ELR (cell line): ENCODE measurements around the gene C3orf70.

Experiments
- DNase-seq: peaks from one replicate; pipeline ENCODE4 v3.0.0-alpha.2; 2015; ENCODE audit warnings: low read depth

C3orf70 gene, protein sequence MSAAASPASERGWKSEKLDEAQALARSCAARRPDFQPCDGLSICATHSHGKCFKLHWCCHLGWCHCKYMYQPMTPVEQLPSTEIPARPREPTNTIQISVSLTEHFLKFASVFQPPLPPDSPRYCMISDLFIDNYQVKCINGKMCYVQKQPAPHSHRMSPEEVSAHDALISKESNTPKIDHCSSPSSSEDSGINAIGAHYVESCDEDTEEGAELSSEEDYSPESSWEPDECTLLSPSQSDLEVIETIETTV

DNA sequence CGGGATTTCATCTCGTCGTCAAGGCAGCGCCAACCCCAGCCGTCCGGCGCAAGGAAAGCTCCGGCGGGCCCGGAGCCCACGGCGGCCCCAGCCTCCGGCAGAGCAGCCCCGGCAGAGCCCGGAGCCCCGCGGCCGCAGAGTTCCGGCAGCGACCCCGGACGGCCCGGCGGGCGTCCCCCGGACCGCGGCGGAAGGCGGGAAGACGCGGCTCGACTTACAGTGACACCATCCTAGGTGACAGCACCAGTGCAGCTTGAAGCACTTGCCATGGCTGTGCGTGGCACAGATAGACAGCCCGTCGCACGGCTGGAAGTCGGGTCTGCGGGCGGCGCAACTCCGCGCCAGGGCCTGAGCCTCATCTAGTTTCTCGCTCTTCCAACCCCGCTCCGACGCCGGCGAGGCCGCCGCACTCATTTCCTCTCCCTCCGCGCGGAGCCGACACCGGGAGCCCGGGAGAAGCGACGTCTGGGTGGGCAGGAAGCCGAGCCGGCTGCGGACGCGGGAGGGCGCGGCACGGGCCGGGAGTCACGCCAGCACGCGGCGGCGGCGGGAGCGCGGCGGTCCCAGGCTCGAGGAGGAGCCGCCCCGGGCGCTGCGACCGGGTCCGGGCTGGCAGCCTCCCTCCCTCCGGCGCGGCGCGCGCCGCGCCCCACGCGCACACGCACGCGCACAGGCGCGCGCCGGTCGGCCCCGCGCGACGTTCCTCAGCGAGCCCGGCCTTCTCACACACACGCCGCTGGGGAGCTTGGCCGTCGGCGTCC lies at the start of gene C3orf70:
TSS of gene C3orf70 (minus strand) at position 651 of the 761 bp plus-strand sequence. CDS start at position 414, 237 bp downstream.
- peak; percentile 51 for DNase-seq

DNA sequence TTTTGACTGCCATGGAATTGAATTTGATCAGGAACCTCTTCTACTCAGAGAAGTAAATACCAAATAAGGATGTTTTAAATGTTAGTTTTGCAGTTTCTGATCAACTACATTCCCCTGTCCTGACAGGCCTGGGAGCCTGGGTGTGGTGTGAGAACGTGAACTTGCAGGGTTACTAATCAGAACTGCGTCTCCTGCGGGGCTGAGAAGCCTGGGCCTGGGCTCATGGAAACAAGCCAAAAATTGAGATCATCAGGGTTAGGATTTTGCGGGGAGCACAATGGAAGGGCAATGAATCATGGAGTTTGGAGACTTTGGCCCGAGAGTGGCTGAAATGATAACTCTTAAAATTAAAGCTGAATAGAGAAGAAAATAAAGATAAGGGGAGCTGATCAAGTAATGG lies 47.8 kb upstream of the C3orf70 start:
- peak; percentile 90 for DNase-seq

DNA sequence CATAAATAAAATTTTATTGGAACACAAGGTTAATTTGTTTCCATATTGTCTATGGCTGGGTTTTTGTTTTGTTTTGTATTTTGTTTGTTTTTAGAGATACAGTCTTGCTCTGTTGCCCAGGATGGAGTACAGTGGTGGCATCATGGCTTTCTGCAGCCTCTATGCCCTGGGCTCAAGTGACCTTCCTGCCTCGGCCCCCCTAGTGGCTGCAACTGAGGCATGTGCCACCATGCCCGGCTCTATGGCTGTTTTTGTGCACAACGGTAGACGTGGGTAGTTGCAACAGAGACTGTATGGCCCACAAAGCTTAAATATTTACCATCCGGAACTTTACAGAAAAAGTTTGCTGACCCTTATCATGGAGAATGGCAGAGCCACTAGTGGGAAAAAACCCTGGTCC lies 46.8 kb upstream of the C3orf70 start:
- DNase-seq = no peak

DNA sequence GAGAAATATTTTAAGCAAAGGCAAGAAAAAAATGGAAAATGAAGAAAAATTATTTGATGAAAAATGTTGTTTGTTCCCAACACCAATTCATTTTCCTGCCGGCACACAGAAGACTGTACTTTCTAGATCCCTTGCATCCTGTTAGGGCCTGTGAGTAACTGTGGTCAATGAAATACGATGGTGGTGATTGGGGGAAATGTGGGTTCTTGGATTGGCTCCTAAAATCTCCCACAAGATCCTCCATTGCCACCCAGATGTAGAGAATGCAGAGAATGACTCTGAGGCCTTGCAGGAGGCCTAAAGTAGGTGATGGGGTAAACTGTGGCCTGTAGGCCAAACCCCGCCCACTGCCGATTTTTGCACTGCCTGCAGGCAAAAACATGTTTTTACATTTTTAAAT lies 46.3 kb upstream of the C3orf70 start:
- DNase-seq = no peak

DNA sequence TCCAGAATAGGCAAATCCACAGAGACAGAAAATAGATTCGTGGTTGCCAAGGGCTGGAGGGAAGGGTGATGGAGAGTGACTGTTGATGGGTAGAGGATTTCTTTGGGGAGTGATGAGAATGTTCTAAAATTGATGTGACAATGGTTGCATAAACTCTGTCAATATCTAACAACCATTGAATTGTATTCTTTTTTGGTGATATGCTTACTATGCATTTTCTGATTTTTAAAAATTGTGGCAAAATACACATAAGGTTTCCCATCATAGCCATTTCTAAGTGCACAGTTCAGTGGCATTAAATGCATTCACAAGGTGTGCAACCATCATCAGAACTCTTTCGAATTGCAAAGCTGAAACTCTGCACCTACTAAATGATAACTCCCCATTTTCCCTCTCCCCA lies 44.2 kb upstream of the C3orf70 start:
- no peak for DNase-seq

DNA sequence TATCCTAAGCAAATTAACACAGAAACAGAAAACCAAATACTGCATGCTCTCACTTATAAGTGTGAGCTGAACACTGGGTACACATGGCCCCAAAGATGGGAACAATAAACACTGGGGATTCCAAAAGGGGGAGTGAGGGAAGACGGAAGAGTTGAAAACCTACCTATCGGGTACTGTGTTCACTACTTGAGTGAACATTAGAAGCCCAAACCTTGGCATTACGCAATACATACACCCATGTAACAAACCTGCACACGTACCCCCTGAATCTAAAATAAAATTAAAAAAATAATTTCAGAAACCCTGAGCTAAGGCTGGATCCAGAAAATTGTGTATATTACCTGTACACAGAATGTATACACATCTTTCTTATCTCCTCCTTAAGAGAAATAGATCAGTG lies 42.8 kb upstream of the C3orf70 start:
- DNase-seq = no peak

DNA sequence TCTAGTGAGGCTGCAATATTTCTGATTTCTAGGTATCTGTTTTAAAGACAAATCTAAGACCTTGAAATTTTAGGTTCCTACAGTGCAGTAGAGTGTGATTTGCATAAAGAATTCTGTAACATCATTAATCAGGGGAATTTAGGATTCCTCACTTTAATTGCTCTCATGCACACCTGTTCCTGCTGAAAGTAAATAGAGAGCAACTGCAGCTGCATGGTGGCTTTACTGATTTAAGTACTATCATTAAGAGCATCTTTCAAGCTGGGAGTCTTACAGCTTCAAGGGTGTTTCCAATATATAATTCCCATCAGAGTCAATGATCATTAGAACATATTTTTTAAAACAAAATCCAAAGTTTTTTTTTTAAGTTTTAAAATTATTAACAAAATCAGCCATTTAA lies 36.0 kb upstream of the C3orf70 start:
- no peak for DNase-seq

DNA sequence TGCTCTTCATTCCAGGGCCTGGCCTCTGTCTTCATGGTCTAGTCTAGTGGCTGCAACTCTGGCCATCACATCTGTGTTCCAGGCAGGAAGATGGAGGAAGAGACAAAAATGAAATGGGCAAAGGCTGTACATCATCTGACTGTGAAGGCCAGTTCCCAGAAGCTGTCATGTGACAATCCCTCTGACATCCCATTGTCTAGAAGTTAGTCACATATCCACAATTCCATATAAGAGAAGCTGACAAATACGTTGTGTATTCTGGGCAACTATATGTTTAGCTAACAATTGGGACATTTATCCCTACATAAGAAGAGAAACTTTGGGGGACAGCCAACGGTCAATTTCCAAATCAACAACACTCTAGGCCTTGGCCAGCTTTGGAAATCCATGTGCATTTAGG lies 34.5 kb upstream of the C3orf70 start:
- DNase-seq = no peak

DNA sequence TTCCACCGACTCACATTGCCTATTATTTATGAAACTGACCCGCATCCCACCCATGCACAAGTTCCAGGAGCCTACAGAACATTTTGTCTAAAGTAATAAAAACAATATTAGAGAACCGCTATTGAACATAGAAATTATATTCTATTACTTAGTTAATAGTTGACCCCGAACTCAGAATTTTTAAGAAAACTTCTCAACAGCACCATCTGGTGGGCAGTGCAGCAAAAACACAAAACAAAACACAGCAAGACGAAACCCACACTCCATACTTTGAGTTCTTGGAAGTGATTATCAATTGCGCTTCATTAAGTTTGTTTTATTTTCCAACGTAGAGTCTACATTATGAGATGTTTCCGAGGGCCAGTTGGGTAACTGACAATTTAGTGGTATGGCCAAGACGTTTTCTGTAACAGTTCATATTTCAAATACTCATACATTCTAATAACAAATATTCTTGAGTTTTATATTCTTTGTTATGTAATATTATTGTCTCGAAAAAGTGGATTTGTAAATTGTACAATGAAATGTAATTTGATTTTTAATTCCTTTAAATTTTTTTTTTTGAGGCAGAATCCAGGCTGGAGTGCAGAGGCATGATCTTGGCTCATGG lies 24.0 kb upstream of the C3orf70 start:
- DNase-seq = peak; percentile 56

DNA sequence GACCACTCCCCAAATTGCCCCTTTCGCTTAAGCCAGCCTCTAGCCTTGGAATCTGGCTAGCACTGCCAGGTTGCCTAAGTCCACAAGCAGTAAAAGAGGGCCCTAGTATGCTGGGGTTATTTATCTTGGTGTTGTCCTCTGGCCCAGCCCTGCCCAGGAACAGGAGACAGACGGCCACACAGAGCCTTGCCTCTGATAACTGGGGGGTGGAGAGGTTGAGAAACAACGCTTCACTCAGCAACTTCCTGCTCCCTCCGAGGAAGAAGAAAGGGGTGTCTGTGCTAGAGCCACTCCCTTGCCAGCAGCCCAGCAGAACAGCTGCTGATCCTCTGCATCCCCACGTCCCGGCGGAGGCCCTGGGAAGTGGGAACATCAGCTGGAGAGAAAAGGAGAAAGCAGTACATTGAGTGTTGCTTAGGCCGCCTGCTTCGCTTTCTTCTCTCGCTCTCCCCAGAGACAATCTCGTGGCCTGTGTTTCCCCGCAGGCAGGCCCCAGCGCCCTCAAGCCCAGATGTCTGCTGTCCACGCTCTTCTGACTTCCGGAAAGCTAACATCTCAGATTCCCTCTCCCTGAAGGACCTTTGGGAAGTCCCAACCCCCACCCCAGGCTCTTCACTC lies 22.6 kb upstream of the C3orf70 start:
- no peak for DNase-seq

DNA sequence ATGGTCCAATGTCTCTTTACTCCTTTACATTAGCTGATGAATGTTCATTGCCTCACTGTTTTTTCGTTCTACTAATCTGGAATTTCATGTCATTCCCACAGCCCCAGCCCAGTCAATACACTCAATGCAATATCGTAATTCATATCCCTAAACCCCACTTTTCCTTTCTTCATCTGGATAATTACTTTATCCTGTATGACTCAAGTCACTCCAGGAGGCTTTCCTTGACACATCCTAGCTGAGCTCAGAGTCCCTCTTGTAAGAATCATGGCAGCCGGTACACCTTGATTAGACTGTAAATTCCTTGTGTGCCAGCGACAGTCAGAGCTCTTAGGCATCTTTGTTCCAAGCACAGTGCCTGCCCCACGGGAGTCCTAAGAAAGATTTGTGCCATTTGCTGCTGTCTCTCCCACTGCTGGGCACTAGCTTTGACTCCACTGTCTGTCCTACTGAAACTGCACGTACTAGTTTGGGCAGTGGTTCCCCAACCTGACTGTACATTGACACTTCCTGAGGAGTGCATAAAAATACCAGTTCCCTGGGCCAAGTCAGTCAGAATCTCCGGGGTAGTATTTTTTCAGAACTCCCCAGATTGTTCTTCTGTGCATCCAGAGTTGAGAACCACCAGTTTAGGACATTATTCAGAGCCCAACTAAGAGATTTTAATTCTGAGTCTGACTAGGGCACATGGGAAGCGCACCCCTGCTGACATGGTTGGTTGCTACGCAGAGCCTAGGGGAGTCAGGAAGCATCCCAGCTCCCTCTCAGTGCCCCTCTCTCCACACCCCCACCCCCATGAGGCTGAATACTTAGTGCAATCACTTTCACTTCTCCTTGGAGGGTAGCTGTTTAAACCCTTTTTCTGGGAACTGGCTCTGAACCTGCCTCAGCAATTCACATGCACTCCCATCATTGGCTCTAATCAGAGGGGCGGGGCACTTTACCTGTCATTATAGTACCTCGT lies 19.5 kb upstream of the C3orf70 start:
- DNase-seq = no peak

DNA sequence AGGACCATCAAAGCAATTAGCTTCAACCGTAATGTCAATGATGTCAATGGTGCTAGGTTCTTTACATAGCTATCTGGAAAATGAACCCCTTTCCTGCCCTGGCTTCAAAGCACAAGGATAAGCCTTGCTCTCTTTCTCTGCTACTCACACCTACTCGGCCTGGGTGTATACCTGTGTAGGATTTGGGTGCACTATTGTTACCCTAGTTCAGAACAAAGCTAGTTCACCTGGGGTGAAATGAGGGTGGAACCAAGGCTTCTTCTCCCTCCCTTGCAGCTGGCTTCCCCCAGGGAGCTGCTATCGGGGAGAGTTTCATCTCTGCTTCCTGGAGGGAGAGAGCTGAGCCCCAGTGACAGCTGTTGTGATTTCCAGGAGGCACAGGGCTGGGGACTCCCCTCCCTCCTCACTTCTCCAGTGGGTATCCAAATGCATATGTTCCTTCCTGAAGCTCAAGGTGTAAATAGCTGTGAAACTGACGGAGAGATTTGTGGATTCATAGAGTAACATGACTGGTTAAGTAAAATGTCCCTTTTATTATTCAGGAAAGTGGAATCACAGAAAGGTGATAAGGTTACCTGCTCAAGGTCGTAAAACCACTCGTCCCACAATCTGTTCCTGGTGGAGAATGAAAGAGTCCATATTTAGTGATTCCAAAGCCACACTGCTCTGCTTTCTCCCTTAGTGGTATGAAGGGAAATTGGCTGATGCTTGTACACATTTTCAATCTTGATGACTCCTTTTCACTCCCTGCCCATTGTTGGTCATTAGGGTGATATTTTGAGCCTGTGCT lies 11.8 kb upstream of the C3orf70 start:
- no peak for DNase-seq

DNA sequence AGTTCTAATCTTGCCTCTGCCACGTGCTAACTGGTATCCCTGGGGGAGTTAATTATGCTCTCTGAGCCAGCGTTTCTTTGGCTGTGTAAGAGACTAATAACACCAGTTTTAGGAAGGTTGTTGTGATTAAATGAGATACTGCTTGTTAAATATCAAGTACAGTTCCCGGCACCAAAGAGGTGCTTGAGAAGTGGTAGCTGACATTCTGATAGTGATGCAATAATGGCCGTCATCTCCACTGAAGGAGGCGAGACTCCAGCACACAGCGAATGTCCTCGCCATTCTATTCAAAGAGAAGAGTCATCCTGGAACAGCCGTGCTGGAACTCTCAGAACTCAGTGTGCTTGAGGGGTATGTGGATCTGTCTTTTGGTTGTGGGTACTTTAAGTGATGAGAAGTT lies 9.8 kb upstream of the C3orf70 start:
- DNase-seq = no peak

DNA sequence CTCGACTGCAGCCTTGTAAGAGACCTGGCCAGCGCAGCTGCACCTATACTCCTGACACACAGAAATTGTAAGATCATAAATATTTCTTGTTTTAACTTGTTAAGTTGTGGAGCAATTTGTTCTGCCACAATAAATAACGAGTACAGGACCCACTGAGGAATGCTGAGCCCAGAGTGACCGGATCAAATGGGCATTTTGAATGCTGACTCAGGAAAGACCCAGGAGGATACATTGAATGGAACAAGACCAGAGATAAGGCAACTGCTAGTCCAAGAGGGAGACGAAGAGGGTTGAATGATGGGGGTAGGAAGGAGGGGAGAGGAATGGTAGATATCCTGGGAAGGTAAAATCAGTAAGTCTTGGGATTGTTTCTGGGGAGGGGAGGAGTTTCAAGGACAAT lies 8.9 kb upstream of the C3orf70 start:
- no peak for DNase-seq

DNA sequence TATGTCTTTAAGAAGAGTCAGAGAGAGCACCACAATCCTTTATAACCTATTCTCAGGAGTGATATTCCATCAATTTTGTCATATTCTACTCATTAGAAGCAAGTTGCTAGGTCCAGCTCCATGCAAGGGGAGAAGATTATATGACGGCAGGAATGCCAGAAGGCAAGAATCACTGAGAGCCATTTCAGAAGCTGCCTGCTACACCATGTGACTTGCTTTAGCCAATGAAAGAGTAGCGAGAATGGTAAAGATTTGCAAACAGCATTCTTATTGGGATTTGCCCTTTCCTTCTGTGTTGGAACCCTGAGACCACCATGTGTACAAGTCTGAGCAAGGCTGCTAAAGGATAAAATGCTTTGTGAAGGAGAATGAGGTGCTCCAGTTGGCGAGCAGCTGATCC lies 4.5 kb upstream of the C3orf70 start:
- DNase-seq = no peak

DNA sequence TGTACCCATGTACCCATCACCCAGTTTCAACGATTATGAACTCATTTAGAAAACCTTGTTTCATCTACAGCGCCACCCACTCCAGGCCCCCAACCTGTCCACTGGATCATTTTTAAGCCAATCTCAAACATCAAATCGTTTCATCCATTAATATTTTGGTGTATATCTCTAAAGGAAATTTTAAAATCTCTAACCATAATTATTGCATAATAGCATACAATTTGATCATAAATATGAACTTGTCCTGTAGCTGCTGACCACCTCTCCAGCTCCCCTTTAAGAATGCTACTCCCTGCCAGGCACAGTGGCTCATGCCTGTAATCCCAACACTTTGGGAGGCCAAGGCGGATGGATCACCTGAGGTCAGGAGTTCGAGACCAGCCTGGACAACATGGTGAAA lies 2.8 kb upstream of the C3orf70 start:
- DNase-seq = no peak

DNA sequence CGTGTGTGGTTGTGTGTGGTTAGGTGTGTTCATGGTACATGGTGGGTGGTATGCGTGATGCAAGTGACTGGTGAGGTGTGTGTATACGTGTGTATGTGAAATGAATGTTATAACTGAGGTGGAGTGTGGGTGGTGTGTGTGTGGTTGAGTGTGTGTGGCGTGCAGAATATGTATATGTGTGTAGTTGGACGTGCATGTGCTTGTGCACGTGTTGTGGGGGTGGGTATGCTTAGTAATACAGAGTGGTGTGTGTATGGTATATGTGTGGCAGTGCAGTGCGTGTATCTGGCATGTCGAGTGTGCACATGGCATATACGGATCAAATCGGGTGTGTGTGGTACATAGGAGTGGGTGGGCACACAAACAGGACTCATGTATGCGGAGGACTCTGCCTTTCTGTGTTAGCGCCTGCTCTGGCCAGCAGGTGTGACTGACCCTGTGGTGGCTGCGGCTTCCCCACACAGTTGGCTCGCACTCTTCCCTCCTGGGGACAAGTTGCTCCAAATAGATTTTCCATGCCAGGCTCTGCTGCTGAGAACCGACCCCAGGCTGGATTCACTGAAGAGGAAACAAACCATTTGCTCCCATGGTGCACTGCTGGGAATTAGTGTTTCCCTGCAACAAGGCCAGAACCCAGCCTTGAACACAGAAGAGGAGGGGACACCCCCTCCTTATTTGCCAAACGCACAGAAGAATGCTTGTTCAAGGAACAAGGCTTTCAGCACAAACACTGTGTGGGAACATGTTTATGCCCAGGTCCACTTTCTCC lies 1.2 kb upstream of the C3orf70 start:
- DNase-seq = no peak

DNA sequence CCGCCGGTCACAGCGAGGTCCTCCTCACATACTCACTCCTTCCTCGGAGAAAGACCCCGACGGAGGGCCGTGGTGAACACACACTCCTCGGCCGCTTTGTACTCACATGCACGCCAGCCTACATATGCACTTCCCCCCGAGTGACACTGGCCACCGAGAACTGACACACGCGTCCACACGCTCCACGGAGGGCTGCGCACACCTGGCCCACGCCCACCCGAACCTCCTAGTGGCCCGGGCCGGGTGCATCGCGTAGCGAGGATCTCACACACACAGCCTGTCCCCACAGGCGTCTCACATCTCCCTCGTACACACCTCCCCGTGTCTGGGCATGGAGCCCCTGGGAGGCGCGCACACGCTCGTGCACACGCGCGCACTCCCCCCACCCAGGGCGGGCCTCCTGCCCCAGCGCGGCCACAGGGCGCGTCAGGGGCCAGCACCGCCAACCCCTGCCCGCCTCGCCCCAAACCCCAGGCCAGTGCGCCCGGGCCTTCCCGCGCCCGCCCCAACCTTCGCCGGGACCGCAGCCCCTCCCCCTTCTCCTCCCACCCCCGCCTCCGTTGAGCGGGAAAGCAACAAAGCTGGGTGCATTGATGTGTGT lies 411 bp upstream of the C3orf70 start:
- DNase-seq = no peak

DNA sequence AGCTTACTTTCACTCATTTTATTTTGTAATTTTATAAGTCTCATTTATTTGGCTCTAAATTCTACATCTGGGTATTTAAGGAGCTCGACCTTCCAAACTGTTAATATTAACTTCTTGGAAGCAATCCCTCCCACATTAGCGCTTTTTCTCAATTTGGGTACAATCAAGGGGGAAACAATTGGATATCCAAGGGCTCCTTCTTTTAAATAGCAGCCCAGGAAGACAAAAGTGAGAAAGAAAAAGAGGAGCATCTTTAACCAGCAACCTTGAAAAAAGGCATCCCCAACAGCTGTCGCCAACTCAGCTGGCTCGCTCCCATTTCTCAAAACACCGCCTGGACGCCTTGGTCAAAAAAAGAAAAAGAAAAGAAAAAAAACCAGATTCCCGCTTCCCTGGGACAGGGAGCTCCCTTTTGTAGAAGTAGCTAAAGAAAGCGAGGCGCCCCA lies 873 bp downstream of the C3orf70 start:
- no peak for DNase-seq
